ENCODE results near the gene APBA1.

DNA sequence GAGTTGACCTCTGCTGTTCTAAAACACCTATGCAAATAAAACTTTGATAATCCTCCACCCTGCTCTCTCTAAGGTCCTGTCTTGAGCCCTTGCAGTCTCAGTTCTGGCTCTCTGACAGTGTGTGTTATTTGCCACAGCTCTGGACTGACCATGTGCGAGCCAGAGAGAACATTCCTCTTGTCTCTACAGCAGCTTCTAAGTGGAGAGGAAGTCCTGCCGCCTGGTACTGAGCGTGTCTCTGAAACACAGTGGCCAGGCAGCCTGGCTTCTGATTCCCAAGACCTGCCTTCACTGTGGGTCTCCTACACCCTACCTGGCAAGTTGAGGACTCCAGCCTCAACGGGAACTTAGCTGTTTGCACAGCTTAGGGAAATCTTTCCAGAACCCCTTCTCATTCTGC is 285.5 kb downstream of the APBA1 start:
- TF ChIP-seq FOS (IDR thresholded peaks at IDR 0.05; ENCODE audit: borderline replicate concordance, insufficient read depth, low read length), result no peak
- TF ChIP-seq, protein P1, sequence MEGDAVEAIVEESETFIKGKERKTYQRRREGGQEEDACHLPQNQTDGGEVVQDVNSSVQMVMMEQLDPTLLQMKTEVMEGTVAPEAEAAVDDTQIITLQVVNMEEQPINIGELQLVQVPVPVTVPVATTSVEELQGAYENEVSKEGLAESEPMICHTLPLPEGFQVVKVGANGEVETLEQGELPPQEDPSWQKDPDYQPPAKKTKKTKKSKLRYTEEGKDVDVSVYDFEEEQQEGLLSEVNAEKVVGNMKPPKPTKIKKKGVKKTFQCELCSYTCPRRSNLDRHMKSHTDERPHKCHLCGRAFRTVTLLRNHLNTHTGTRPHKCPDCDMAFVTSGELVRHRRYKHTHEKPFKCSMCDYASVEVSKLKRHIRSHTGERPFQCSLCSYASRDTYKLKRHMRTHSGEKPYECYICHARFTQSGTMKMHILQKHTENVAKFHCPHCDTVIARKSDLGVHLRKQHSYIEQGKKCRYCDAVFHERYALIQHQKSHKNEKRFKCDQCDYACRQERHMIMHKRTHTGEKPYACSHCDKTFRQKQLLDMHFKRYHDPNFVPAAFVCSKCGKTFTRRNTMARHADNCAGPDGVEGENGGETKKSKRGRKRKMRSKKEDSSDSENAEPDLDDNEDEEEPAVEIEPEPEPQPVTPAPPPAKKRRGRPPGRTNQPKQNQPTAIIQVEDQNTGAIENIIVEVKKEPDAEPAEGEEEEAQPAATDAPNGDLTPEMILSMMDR (IDR thresholded peaks at IDR 0.05; ENCODE audit: extremely low read depth in 1 of 2, insufficient read depth in 1 of 2, low read depth in 1 of 2, low read length in 2 of 2), result no peak
